Endothelial cell of umbilical vein (primary cell): Measurements from ENCODE around the gene NAV2. TPM values are rescaled to one million over a fixed set of nuclear protein-coding genes. Genes with fewer than 3 reads are reported as not detected.
A peak's percentile ranks its signal among the peaks of the same experiment; 100 is the strongest.

Experiments used
- BruUV-seq: library from RNA; stranded (reverse); fragments of 400-500 nt; replicated peaks from 2 replicates; lab custom pipeline; 2021; lab: Mats Ljungman, UMichigan
- CTCF ChIA-PET: fragments of 300-600, 350-600 bp; sonication (Branson Sonifier 250); formaldehyde crosslinking; loops from one replicate; lab custom pipeline; 2021; ENCODE audit warnings: antibody characterized with exemption, inconsistent platforms; lab: Charles Lee
- POLR2A ChIA-PET: fragments of 300-600, 350-600 bp; sonication (Branson Sonifier 250); formaldehyde crosslinking; loops from one replicate; lab custom pipeline; 2021; ENCODE audit warnings: antibody characterized with exemption, inconsistent platforms; lab: Charles Lee
- DNase-seq: peaks from one replicate; pipeline ENCODE4 v3.0.0-alpha.2; 2011; ENCODE audit warnings: low read depth, low spot score
- FAIRE-seq: peaks from 2 replicates; lab custom pipeline; 2011; peaks lifted over from hg19 to GRCh38; lab: Jason Lieb, UNC
- H2AFZ ChIP-seq: 2 replicates; pipeline ENCODE4 v1.6.0; 2012; ENCODE audit warnings: low read depth, low read length, control low read depth, inconsistent platforms
- H3K27ac ChIP-seq: 2 replicates; pipeline ENCODE4 v1.5.1; 2011; ENCODE audit warnings: low read depth, mild to moderate bottlenecking, control low read depth, low read length, moderate library complexity; ENCODE audit not compliant: insufficient read depth
- H3K27me3 ChIP-seq, 2 experiments: 2 replicates each; pipeline versions ENCODE4 v1.6.0 to v1.6.1; 2011; ENCODE audit warnings: low read length in 2 of 2, mixed read lengths in 1 of 2; ENCODE audit not compliant: control insufficient read depth in 2 of 2, insufficient read depth in 2 of 2
- H3K36me3 ChIP-seq, 2 experiments: 2 replicates in 1 of 2; 3 replicates in 1 of 2; pipeline ENCODE4 v1.5.1; 2011; ENCODE audit warnings: low read length in 2 of 2, mild to moderate bottlenecking in 1 of 2, moderate library complexity in 1 of 2; ENCODE audit not compliant: control insufficient read depth in 2 of 2, insufficient read depth in 2 of 2; ENCODE audit errors: extremely low read depth in 1 of 2
- H3K4me1 ChIP-seq: 3 replicates; pipeline ENCODE4 v1.5.1; 2011; ENCODE audit warnings: mild to moderate bottlenecking, low read length; ENCODE audit not compliant: control insufficient read depth, insufficient read depth; ENCODE audit errors: extremely low read depth
- H3K4me2 ChIP-seq: 2 replicates; pipeline ENCODE4 v1.6.1; 2011; ENCODE audit warnings: low read length, control low read depth, mixed read lengths; ENCODE audit not compliant: insufficient read depth
- H3K4me3 ChIP-seq, 3 experiments: fragments of 200-600 bp in 1 of 3; sonication (generic), shearing (Covaris generic) in 1 of 3; replicated peaks in 1 of 3; 2 replicates each; pipeline ENCODE4 v1.5.1; 2011 to 2016; ENCODE audit warnings: control low read depth in 3 of 3, low read length in 3 of 3, mild to moderate bottlenecking in 2 of 3, inconsistent platforms in 1 of 3, low read depth in 1 of 3, moderate library complexity in 1 of 3; ENCODE audit not compliant: insufficient read depth in 1 of 3
- H3K79me2 ChIP-seq: 2 replicates; pipeline ENCODE4 v1.6.0; 2012; ENCODE audit warnings: low read length, inconsistent platforms; ENCODE audit not compliant: control insufficient read depth, insufficient read depth
- H3K9ac ChIP-seq: replicated peaks from 2 replicates; pipeline ENCODE3; 2011; ENCODE audit warnings: low read length, control low read depth; ENCODE audit not compliant: insufficient read depth; ENCODE audit errors: extremely low read depth
- H3K9me1 ChIP-seq: replicated peaks from 3 replicates; pipeline ENCODE4 v1.6.0; 2011; ENCODE audit warnings: mild to moderate bottlenecking, low read length; ENCODE audit not compliant: control insufficient read depth, insufficient read depth; ENCODE audit errors: extremely low read depth
- H3K9me3 ChIP-seq: replicated peaks from 2 replicates; pipeline ENCODE4 v1.5.1; 2012; ENCODE audit warnings: low read length, inconsistent platforms; ENCODE audit not compliant: control insufficient read depth, insufficient read depth
- H4K20me1 ChIP-seq: replicated peaks from 2 replicates; pipeline ENCODE3; 2011; ENCODE audit warnings: mild to moderate bottlenecking, low read length; ENCODE audit not compliant: control insufficient read depth, insufficient read depth; ENCODE audit errors: extremely low read depth
- EZH2 ChIP-seq: IDR thresholded peaks from 2 replicates; pipeline ENCODE4 v1.6.1; 2012; ENCODE audit warnings: borderline replicate concordance, low read depth, mild to moderate bottlenecking, moderate library complexity, low read length, inconsistent platforms; ENCODE audit not compliant: severe bottlenecking
- FOS ChIP-seq: IDR thresholded peaks from 2 replicates; pipeline ENCODE4 v1.6.1; 2011; ENCODE audit warnings: mild to moderate bottlenecking, low read length, moderate library complexity, borderline replicate concordance; ENCODE audit not compliant: insufficient read depth
- POLR2AphosphoS5 ChIP-seq: IDR thresholded peaks from 2 replicates; pipeline ENCODE4 v1.6.1; 2012; ENCODE audit warnings: low read depth, mild to moderate bottlenecking, control low read depth, low read length, moderate library complexity; ENCODE audit not compliant: insufficient read depth
- dilution Hi-C: fragments of 300-500 bp; cut with MboI; formaldehyde crosslinking; loops from one replicate; pipeline ENCODE4 v1.15.0; 2019; ENCODE audit warnings: low sequenced_read_pairs; ENCODE audit not compliant: extremely low pct_ligation_motif_present
- intact Hi-C: fragments of 100-400 bp; cut with micrococcal nuclease; formaldehyde crosslinking; loops from one replicate; pipeline ENCODE4 v1.10.0; 2022
- polyA plus RNA-seq, 4 experiments: library from polyadenylated mRNA; depleted of rRNA in 3 of 4; stranded (reverse) in 3 of 4; unstranded in 1 of 4; fragments of >200 nt; gene quantifications; 2 replicates each; pipeline versions ENCODE4 v1.2.1 to v1.2.3, GENCODE V29; 2011 to 2012; ENCODE audit warnings: missing spikeins in 1 of 4
- total RNA-seq: library from RNA; stranded (reverse); gene quantifications from 2 replicates; pipeline ENCODE4 v1.2.3, GENCODE V29; 2021
- TF ChIP-seq, protein P1 (sequence below), 2 donors: IDR thresholded peaks; 1 replicate in 1 of 2; 2 replicates in 1 of 2; pipeline ENCODE4 v1.5.1; 2011; ENCODE audit warnings: low read length in 2 of 2, mild to moderate bottlenecking in 2 of 2, moderate library complexity in 2 of 2, control low read depth in 1 of 2, inconsistent platforms in 1 of 2, low read depth in 1 of 2; ENCODE audit not compliant: insufficient read depth in 1 of 2; ENCODE audit errors: extremely low read depth in 1 of 2
- TF ChIP-seq, protein P2 (sequence below): IDR thresholded peaks from 2 replicates; pipeline ENCODE4 v1.6.1; 2011; ENCODE audit not compliant: insufficient read depth, insufficient read length

The NAV2 gene
- total and polyA plus RNA-seq, 2 donors (not counting 3 experiments of a cell fraction or from before 2014, with no cell fraction given), result 10.9 to 68.0 TPM

DNA sequence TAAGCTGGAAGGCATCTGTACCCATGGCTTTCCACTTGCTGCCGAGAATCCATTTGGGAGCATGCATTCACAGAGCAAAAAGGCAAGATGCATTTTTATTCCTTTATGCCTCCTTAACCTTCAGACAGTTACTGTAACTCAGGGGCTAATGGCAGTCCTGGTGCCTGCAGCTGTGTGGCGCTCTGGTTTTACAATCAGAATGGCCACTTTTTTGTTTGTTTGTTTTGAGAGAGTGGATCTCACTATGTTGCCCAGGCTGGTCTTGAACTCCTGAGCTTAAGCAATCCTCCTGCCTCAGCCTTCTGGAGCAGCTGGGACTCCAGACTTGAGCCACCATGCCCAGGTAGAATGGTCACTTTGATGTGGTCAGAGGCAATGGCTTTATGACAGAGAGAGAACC lies 101.8 kb downstream of the NAV2 start:
- ChIA-PET CTCF (interaction anchor here (2.0 kb wide), 1 partner anchor 89 kb away, joined by 9 read pairs; no protein-coding TSS in a partner anchor), POLR2A (no interaction called here)
- Histone ChIP-seq H3K4me2 (no peak overlapping the region), H3K4me3 (no peak overlapping the region), H3K36me3 (no peaks in the 10 kb centered on the region), H3K27me3 (no peaks in the 10 kb centered on the region), H4K20me1 (no peaks in the 10 kb centered on the region), H3K27ac (no peak overlapping the region), H2AFZ (no peak overlapping the region), H3K79me2 (peaks cover 92% of the 10 kb centered on the region), H3K9ac (no peak overlapping the region), H3K9me3 (no peaks in the 10 kb centered on the region), H3K4me1 (peaks cover 4% of the 10 kb centered on the region), H3K9me1 (no peaks in the 10 kb centered on the region)
- no peak for FAIRE-seq
- no TSS peak for BruUV-seq
- no peak for DNase-seq
- TF ChIP-seq, protein P1, sequence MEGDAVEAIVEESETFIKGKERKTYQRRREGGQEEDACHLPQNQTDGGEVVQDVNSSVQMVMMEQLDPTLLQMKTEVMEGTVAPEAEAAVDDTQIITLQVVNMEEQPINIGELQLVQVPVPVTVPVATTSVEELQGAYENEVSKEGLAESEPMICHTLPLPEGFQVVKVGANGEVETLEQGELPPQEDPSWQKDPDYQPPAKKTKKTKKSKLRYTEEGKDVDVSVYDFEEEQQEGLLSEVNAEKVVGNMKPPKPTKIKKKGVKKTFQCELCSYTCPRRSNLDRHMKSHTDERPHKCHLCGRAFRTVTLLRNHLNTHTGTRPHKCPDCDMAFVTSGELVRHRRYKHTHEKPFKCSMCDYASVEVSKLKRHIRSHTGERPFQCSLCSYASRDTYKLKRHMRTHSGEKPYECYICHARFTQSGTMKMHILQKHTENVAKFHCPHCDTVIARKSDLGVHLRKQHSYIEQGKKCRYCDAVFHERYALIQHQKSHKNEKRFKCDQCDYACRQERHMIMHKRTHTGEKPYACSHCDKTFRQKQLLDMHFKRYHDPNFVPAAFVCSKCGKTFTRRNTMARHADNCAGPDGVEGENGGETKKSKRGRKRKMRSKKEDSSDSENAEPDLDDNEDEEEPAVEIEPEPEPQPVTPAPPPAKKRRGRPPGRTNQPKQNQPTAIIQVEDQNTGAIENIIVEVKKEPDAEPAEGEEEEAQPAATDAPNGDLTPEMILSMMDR (IDR thresholded peaks at IDR 0.05; ENCODE audit: extremely low read depth in 1 of 2, insufficient read depth in 1 of 2, low read depth in 1 of 2, low read length in 2 of 2), result peak in 1 of 2 donors; percentile 11
- TF ChIP-seq POLR2AphosphoS5, result no peak
- no peak for TF ChIP-seq EZH2
- intact Hi-C loops (loop anchor here (1.0 kb wide), 1 partner anchor 89 kb away; no protein-coding TSS in a partner anchor), dilution Hi-C loops (no loop called here)

DNA sequence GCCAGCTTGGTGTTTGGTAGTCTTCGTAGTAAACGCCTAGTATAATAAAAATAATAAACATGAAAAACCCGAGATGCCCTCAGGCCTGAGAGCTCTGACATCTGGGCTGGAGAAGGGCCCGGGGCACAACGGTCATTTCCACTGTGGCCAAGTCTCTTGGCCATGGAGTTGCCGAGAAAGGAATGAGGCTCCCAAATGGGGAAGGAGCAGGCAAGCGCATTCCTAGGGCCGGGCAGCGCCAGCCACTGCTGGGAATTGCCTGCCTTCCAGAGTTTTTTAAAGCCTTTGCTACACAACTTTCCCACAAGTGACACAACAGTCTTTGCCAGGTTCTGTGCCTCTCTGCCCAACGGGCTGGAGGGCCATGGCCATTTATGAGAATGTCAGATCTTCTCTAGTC lies 103.4 kb downstream of the NAV2 start:
- dilution Hi-C loops, result no loop called here
- TF ChIP-seq, protein P2, sequence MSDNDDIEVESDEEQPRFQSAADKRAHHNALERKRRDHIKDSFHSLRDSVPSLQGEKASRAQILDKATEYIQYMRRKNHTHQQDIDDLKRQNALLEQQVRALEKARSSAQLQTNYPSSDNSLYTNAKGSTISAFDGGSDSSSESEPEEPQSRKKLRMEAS, result no peak
- TF ChIP-seq POLR2AphosphoS5, result no peak
- TF ChIP-seq, protein P1 (IDR thresholded peaks at IDR 0.05; ENCODE audit: extremely low read depth in 1 of 2, insufficient read depth in 1 of 2, low read depth in 1 of 2, low read length in 2 of 2), result no peak
- no peak for TF ChIP-seq FOS
- Histone ChIP-seq H3K9me1 (no peaks in the 10 kb centered on the region), H3K4me3 (no peak overlapping the region), H3K4me2 (no peak overlapping the region), H3K4me1 (peaks cover 4% of the 10 kb centered on the region), H3K79me2 (peaks cover 89% of the 10 kb centered on the region), H2AFZ (no peak overlapping the region), H3K36me3 (no peaks in the 10 kb centered on the region), H4K20me1 (no peaks in the 10 kb centered on the region), H3K9ac (no peak overlapping the region), H3K9me3 (no peaks in the 10 kb centered on the region), H3K27ac (no peak overlapping the region), H3K27me3 (no peaks in the 10 kb centered on the region)
- POLR2A ChIA-PET, result no interaction called here
- BruUV-seq, result no TSS peak
- CTCF ChIA-PET, result interaction anchor here (0.7 kb wide), 1 partner anchor 13 kb away, joined by 3 read pairs; no protein-coding TSS in a partner anchor
- intact Hi-C loops, result no loop called here
- DNase-seq, result no peak
- no peak for FAIRE-seq
